CD4-positive, alpha-beta T cell (primary cell): ENCODE results near the gene ISCA2. TPM values are rescaled to one million over a fixed set of nuclear protein-coding genes. Genes with fewer than 3 reads are reported as not detected.
"Not testable (repeated sequence)": the region's sequence is repeated elsewhere in the genome, so short reads cannot be mapped to it uniquely, and the experiment has no call there.

ENCODE experiments used
- ATAC-seq: fragments of 200-7000 bp; cut with Tn5 transposase; one replicate; pipeline ENCODE4 v1.10.0; 2022; ENCODE audit warnings: mild to moderate bottlenecking; ENCODE audit not compliant: poor library complexity
- CTCF ChIA-PET: fragments of 350-600 bp; sonication (Branson Sonifier 250); formaldehyde crosslinking; loops from one replicate; lab custom pipeline; 2021; ENCODE audit warnings: antibody characterized with exemption, inconsistent platforms; lab: Charles Lee
- POLR2A ChIA-PET: fragments of 350-600 bp; sonication (Branson Sonifier 250); formaldehyde crosslinking; loops from one replicate; lab custom pipeline; 2021; ENCODE audit warnings: antibody characterized with exemption, inconsistent platforms; lab: Charles Lee
- DNase-seq, 14 experiments: peaks; one replicate each; pipeline ENCODE4 v3.0.0-alpha.2; 2013 to 2020; ENCODE audit warnings: mixed read lengths in 2 of 14
- H3K27ac ChIP-seq, 2 donors: one replicate each; pipeline versions ENCODE4 v1.5.1 to v1.7.0; 2013; ENCODE audit warnings: low read length in 2 of 2, low read depth in 1 of 2, mild to moderate bottlenecking in 1 of 2
- H3K27me3 ChIP-seq, 2 experiments: 1 replicate in 1 of 2; 2 replicates in 1 of 2; pipeline versions ENCODE4 v1.6.1 to v1.7.0; 2013; ENCODE audit warnings: low read length in 2 of 2, control low read depth in 1 of 2, mild to moderate bottlenecking in 1 of 2, moderate library complexity in 1 of 2; ENCODE audit not compliant: insufficient read depth in 2 of 2, control insufficient read depth in 1 of 2
- H3K36me3 ChIP-seq: one replicate; pipeline ENCODE4 v1.6.1; 2013; ENCODE audit warnings: low read length, control low read depth; ENCODE audit not compliant: insufficient read depth
- H3K4me1 ChIP-seq: one replicate; pipeline ENCODE4 v1.6.1; 2013; ENCODE audit warnings: low read length, control low read depth; ENCODE audit not compliant: insufficient read depth
- H3K4me3 ChIP-seq: one replicate; pipeline ENCODE4 v1.5.1; 2013; ENCODE audit warnings: mild to moderate bottlenecking, low read length, moderate library complexity
- H3K9me3 ChIP-seq, 2 experiments: 1 replicate in 1 of 2; 2 replicates in 1 of 2; pipeline versions ENCODE4 v1.6.1 to v1.7.0; 2013; ENCODE audit warnings: low read length in 2 of 2, mild to moderate bottlenecking in 2 of 2, control low read depth in 1 of 2, moderate library complexity in 1 of 2; ENCODE audit not compliant: control insufficient read depth in 1 of 2, insufficient read depth in 1 of 2
- H3K27ac Mint-ChIP-seq: one replicate; pipeline ENCODE4 v1.8.0; 2020; ENCODE audit warnings: mixed read lengths
- H3K27me3 Mint-ChIP-seq: one replicate; pipeline ENCODE4 v1.8.0; 2021; ENCODE audit warnings: mixed read lengths
- H3K36me3 Mint-ChIP-seq: one replicate; pipeline ENCODE4 v1.8.0; 2021; ENCODE audit warnings: low read depth, mixed read lengths
- H3K4me1 Mint-ChIP-seq: one replicate; pipeline ENCODE4 v1.8.0; 2021; ENCODE audit warnings: low read depth, mixed read lengths
- H3K4me3 Mint-ChIP-seq: one replicate; pipeline ENCODE4 v1.8.0; 2020; ENCODE audit warnings: mild to moderate bottlenecking, mixed read lengths
- H3K9me3 Mint-ChIP-seq: one replicate; pipeline ENCODE4 v1.8.0; 2020; ENCODE audit warnings: mixed read lengths
- CTCF ChIP-seq: fragments of 200-600 bp; IDR thresholded peaks from one replicate; pipeline ENCODE4 v1.8.0; 2022; ENCODE audit warnings: antibody characterized with exemption, mild to moderate bottlenecking
- intact Hi-C, 2 experiments: fragments of 100-400 bp; cut with DNase I in 1 of 2; cut with micrococcal nuclease in 1 of 2; formaldehyde crosslinking; loops; one replicate each; pipeline versions ENCODE4 v1.15.1 to v1.9.0; 2023 to 2025; cut with DNase I, micrococcal nuclease
- total RNA-seq, 174 experiments: library from RNA in 2 of 174; stranded (reverse) in 2 of 174; gene quantifications; one replicate each; pipeline ENCODE4 v1.2.3 and lab custom pipeline; 2021 to 2026

The ISCA2 gene
- total RNA-seq, 2 experiments from 2014 or later: 22.5 to 23.7 TPM

GRCh38 chr14:74532246-74532645 lies 38.7 kb downstream of the ISCA2 start:
- ChIA-PET CTCF (no interaction called here), POLR2A (interaction anchor here (0.6 kb wide), 1 partner anchor 49 kb away, joined by 3 read pairs; no protein-coding TSS in a partner anchor)
- Histone ChIP-seq H3K4me1 (no peaks in the 10 kb centered on the region), H3K9me3 (peaks cover 0 to 3% of the 10 kb centered on the region in 2 experiments), H3K36me3 (no peaks in the 10 kb centered on the region), H3K4me3 (no peak overlapping the region), H3K27ac (no peak overlapping the region), H3K27me3 (peaks cover 0 to 2% of the 10 kb centered on the region in 2 experiments)
- Mint-ChIP-seq H3K9me3 (no peaks in the 10 kb centered on the region), H3K27ac (no peak overlapping the region), H3K4me1 (no peaks in the 10 kb centered on the region), H3K36me3 (no peaks in the 10 kb centered on the region), H3K4me3 (no peak overlapping the region), H3K27me3 (no peaks in the 10 kb centered on the region)
- intact Hi-C loops: no loop called here
- DNase-seq: no peak
- no peak for ATAC-seq
- TF ChIP-seq CTCF: no peak

GRCh38 chr14:74533576-74533975 lies 40.0 kb downstream of the ISCA2 start:
- Mint-ChIP-seq H3K9me3 (no peaks in the 10 kb centered on the region), H3K4me1 (no peaks in the 10 kb centered on the region), H3K27ac (no peak overlapping the region), H3K4me3 (no peak overlapping the region), H3K36me3 (no peaks in the 10 kb centered on the region), H3K27me3 (no peaks in the 10 kb centered on the region)
- Histone ChIP-seq H3K27ac (no peak overlapping the region), H3K36me3 (no peaks in the 10 kb centered on the region), H3K4me3 (no peak overlapping the region), H3K27me3 (peaks cover 0 to 2% of the 10 kb centered on the region in 2 experiments), H3K9me3 (no peaks in the 10 kb centered on the region), H3K4me1 (no peaks in the 10 kb centered on the region)
- ATAC-seq (no peak), DNase-seq (peak in 1 of 14 experiments; percentile 11)
- TF ChIP-seq CTCF: no peak
- CTCF ChIA-PET: no interaction called here
- POLR2A ChIA-PET: no interaction called here
- intact Hi-C loops: no loop called here

- intact Hi-C loops: no loop called here
- ChIA-PET POLR2A (no interaction called here), CTCF (no interaction called here)
- Histone ChIP-seq H3K36me3 (no peaks in the 10 kb centered on the region), H3K4me3 (no peak overlapping the region), H3K27me3 (no peaks in the 10 kb centered on the region), H3K4me1 (no peaks in the 10 kb centered on the region), H3K9me3 (no peaks in the 10 kb centered on the region), H3K27ac (no peak overlapping the region)
- Mint-ChIP-seq H3K27ac (no peak overlapping the region), H3K4me1 (no peaks in the 10 kb centered on the region), H3K9me3 (no peaks in the 10 kb centered on the region), H3K27me3 (no peaks in the 10 kb centered on the region), H3K36me3 (no peaks in the 10 kb centered on the region), H3K4me3 (no peak overlapping the region)
- no peak for TF ChIP-seq CTCF
- DNase-seq (no peak), ATAC-seq (no peak)
Measured at GRCh38 chr14:74535756-74536325, 42.3 kb downstream of the ISCA2 start.

GRCh38 chr14:74536336-74536735 lies 42.8 kb downstream of the ISCA2 start:
- H3K36me3 Mint-ChIP-seq, H3K9me3 ChIP-seq, H3K27ac ChIP-seq, CTCF ChIA-PET, H3K4me3 ChIP-seq, H3K27me3 ChIP-seq, H3K27ac Mint-ChIP-seq, POLR2A ChIA-PET, H3K9me3 Mint-ChIP-seq, DNase-seq, H3K4me3 Mint-ChIP-seq, H3K4me1 Mint-ChIP-seq, ATAC-seq, H3K36me3 ChIP-seq, H3K27me3 Mint-ChIP-seq, H3K4me1 ChIP-seq, intact Hi-C loops: not testable (repeated sequence)
